GM18858 (cell line): ENCODE measurements around the gene LIN54.
"Not testable (repeated sequence)": the region's sequence is repeated elsewhere in the genome, so short reads cannot be mapped to it uniquely, and the experiment has no call there.

Experiments used
- ATAC-seq: cut with Tn5 transposase; IDR thresholded peaks from one replicate; pipeline ENCODE4 v1.9.1; 2021; ENCODE audit not compliant: unreplicated experiment

The LIN54 gene

DNA sequence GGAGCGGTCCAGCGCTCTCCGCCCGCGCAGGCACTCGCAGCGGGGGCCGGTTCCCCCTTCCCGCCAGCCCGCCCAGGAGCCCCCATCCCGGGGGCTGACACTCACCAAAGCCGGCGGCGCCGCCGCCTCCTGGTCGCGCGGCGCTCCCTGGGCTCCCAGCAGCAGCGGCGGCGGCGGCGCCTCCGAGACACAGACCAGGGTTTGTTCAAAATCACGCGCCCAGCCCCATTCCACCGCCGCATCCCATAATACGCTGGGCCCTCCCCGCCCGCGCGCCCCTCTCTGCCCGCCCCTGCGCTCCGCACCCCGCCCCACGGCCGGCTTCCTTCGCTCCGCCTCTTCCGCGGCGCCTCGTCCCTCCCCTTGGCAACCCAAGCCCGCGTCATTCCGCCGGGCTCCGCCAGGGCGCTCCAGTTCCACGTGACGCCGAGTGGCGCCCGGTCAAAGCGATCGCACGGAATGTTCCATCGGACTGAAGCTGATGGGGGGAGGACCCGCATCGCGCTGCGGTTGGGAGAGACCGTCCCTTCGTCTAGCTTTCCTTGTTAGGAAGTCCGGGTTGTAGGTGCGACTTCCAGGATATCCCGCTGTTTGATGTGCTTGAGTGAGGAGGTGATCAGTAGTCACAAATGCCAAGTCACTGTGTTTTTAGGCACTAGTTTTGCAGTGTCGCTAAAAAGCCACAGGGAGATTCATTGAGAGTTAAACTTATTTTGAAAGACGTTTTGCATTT is 2.2 kb upstream of the LIN54 start:
- peak; percentile 71 for ATAC-seq

DNA sequence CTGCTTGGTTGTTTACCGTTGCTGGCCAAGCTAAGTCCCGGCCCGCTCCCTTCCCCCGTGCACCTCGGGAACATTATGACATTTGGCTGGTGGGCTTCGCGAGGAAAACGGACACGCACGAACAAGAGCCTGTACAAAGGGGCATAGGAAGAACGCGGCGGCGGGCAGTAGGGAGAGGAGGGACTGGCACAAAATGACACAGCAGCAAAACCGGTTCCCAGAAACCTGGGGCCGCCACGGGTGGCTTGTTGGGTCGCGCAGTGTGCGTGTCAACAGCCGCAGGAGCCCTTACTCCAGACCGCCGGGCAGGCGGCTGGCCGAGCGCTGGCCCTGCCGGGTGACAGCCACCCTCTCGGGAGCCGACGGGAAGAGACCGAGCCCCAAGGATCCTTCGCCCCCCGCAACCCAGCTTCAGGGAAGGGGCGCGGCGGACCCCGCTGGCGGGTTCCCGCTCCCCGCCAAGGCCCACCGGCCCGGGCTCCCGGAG is 1.6 kb upstream of the LIN54 start:
- peak; percentile 6 for ATAC-seq

DNA sequence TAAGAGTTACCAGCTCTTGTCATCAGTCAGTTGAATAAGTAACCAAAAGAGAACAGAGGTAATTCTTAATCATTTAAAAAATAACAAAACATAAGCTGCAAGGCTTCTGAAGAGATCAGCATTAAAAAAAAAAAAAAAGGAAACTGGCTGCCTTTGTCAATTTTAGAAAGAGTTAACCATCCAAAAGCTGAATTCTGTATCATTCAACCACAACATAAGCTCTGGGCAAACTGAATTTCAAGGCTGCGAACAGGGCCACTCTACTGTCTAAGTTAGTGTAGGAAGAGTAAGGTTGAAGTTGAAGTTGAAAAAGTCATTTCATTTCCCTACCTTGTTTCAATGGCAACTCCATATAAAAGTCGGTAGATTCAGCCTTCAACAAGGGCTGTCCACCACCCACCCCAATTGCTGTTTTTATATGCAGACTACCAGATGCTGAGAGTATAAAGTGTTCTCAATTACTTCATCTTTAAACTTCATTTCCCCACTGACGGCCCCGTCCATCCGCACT is 1.1 kb upstream of the LIN54 start:
- ATAC-seq: no peak

DNA sequence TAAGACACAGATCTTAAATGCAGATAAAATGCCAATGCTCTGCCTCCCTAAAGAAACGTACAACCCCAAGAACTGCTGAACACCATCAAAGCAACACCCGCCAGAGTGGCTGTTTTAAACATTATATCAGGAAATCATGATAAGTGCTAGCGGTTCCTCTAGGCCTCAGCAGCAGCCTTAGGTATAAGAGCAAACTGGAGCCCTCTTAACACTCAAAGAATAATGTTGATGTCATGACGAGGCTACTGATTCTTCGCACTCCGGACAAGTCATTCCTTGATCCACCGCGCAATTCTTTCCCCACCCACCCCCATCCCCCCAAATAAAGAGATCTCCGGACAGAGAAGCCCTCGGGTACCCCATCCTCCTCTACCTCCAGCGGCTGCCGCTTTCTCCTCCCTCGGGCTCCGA is 507 bp downstream of the LIN54 start:
- no peak for ATAC-seq

DNA sequence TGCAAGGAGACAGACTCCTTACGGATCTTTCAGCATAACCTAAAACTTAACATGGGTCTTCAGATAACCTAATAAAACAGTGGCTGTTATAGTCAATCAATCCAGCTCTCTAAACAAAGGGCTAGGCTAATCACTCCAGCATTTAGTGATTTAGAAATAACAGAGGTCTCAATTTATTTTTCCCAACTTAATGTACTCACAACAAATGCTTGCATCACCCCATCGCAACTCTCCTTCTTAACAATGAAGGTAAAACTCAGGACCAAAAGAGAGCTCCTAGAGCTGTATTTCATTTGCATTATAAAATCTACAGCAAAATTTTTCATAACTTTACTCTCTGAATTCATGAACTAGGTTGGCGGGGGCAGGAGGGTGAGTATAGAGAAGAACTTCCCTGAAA is 1.1 kb downstream of the LIN54 start:
- no peak for ATAC-seq

DNA sequence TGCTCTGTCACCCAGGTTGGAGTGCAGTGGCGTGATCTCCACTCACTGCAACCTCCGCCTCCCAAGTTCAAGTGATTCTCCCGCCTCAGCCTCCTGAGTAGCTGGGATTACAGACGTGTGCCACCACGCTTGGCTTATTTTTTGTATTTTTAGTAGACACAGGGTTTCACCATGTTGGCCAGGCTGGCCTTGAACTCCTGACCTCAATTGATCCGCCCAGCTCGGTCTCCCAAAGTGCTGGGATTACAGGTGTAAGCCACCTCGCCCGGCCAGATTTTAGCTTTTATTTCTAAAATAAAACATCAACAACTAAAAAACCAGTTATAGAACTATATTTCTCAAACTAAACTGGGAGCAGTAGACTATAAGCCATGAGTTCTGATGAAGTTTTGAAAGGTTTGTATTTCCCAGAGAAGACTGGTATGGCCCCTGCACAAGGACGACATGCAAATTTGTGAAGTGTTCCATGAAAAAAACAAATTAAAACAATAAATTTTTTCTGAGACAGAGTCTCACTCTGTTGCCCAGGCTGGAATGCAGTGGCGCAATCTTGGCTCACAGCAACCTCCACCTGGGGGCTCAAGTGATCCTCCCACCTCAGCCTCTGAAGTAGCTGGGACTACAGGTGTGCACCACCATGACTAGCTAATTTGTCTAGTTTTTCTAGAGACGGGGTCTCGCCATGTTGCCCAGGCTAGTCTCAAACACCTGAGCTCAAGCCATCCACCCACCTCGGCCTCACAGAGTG is 7.4 kb downstream of the LIN54 start:
- not testable (repeated sequence) for ATAC-seq

DNA sequence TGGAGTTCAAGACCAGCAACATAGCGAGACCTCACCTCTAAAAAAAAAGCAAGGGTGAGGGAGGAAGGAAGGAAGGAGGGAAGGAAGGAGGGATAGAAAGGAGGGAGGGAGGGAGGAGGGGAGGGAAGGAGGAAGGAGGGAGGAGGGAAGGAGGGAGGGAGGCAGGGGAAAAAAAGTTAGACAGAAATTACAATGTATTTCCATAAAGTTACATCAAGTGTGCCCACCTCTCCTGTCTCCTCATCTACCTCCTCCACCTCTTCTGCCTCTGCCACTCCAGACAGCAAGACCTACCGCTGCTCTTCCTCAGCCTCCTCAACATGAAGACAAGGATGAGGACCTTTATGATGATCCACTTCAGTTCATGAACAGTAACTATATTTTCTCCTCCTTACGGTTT is 8.3 kb downstream of the LIN54 start:
- no peak for ATAC-seq

DNA sequence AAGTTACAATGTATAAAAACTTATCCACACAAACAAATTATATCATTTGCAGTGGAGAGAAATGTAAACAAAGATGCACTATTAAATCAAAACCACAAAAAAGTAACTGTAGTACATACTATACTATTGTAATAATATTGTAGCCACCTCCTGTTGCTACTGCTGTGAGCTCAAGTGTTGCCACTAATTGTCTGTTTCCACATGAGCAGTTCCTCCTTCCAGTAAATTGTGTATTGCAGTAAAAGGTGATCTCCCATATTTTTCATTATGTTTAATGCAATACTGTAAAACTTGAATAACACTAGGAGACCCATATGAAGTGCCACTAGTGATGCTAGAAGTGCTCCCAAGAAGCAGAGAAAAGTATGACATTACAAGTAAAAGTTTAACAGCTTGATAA is 11.7 kb downstream of the LIN54 start:
- ATAC-seq: no peak

DNA sequence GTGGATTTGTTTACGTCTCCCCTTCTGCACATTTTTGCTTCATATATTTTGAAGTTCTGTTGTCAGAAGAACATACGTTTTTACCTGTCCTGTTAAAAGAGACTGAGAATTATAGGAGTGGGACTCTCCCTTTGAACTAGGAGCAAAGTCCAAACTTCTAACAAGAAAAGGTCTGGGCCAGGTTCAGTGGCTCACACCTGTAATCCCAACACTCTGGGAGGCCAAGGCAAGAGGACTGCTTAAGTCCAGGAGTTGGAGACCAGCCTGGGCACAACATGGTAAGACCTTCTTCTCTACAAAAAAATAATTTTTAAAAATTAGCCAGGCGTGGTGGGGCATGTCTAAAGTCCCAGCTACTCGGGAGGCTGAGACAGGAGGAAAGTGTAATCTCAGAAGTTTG is 15.8 kb downstream of the LIN54 start:
- no peak for ATAC-seq

DNA sequence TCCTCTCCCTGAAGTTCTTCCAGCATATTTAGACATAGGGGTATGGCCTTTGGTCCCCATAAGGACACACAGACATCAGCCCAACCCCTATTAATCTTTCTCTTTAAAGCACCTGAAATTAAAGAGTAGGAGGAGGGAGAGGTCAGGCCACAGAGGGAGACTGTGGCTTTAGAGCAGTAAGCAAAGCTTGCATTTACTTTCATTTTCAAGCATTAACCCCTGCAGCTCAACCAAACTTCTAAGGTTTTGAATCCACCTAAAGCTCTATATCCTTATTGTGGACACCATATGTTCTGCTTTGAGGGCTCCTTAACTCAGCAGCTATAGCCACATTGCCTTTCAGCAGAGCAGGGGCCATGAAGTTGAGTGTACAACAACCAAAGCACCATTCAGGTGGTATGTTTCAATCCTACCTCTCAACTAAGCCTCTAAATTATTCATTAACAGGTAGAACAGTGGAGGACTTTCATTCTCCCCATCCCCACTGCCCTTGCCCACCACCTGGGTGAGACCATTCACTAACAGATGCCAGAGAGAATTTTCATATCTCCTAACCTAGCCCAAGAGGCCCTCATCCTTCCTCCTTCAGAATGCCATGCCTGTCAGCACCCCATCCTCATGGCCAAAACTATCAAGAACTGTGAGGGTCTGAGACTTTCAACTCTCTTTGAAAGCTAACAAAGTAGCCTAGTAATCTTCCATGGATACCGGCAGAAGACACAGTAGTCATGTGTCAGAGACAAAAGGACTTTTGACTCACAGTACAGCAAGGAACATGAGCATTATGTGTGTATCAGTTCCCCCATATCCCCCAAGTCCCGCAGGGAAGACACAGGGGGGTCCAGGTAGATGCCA is 20.8 kb downstream of the LIN54 start:
- peak; percentile 91 for ATAC-seq

DNA sequence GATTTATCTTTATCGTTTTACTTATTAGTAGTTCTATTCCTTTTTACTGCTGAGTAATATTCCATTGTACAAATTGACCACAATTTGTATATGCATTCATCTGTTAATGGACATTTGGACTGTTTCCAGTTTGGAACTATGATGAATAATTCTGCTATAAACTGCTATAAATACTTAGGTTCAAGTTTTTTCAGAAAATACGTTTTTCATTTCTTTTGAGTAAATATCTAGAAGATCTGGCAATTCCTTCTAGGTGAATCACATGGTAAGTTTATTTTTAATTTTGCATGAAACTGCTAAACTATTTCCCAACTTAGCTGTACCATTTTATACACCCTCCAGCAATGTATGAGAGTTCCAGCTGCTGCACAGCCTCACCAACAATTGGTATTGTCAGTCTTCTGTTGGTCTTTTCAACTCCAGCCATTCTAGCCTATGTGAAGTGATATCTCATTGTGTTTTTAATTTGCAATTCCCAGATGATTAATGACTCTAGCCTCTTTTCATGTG is 22.2 kb downstream of the LIN54 start:
- no peak for ATAC-seq

DNA sequence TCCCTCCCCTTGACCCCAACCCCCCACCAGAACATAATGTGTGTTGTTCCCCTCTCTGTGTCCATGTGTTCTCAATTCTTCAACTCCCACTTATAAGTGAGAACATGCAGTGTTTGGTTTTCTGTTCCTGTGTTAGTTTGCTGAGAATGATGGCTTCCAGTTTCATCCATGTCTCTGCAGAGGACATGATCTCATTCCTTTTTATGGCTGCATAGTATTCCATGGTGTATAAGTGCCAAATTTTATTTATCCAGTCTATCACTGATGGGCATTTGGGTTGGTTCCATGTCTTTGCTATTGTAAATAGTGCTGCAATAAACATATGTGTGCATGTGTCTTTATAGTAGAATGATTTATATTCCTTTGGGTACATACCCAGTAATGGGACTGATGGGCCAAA is 23.1 kb downstream of the LIN54 start:
- ATAC-seq: not testable (repeated sequence)

DNA sequence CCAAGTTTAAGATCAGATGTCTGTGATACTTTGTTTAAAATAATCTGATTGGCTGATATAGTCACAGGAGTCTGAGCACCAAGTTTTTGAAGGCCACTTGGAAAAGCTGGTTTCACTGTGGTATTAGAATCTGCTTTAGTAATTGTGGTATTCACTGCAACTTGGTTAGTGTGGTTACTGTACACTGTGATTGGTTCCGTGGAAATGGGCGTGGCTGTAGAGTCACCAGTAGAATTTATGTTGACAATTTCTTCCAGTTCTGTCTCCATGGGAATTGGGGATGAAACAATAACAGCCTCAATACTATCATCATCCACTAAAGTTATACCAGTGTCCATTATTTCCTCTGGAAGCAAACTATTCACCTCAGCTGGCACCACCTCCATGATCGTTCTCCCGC is 26.2 kb downstream of the LIN54 start:
- no peak for ATAC-seq

DNA sequence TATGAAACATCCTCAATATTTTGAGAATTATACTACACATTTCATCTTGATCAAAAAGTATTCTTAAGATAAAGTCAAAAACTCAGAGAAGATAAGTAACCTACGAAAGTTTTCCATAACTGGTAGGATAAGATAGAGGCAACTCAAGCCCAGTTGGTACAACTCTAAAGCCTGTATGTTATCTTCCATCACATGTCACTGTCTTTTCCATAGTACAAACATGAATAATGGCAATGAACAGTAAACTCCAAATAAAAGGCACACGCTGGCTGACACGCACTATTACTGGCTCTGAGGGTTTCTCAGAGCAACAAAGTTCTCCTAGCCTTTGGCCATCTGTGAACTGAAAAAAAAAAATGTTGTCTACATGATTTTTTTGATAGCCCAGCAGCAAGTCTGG is 27.2 kb downstream of the LIN54 start:
- ATAC-seq: no peak

DNA sequence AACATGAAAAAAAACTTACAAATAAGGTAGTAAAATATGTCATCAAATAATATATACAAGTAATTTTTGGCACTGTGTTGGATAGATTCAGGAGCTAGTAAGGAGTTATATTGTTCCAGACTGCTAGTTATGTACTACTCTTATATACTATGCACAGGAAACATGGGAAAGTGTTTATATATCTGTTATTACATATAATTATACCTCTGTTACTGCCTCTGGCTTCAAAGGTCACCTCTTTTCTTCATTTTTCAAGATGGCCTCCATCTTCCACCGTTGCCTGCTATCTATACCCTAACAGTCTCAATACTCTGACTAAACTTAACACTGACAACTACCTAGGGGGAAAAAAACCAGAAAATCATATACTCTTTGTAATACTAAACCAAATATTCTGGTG is 29.5 kb downstream of the LIN54 start:
- ATAC-seq: no peak

DNA sequence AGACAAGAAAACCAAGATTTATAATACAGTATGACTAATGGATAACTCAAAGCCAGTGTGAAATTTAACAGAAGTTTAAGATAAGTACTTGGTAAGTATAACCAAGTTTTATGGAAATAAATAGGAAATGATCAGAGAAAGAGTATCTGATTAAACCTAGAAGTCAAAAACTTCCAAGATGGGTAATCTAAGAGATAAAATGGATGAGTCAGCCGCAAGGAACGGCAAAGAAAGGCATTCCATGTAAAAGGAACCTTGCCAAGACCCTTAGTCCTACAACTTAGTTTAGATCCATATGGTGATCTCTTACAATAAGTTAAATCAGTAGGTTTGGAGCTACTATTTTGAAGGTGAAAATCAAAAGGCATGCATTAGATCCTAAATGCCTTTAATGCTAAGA is 34.8 kb downstream of the LIN54 start:
- no peak for ATAC-seq

DNA sequence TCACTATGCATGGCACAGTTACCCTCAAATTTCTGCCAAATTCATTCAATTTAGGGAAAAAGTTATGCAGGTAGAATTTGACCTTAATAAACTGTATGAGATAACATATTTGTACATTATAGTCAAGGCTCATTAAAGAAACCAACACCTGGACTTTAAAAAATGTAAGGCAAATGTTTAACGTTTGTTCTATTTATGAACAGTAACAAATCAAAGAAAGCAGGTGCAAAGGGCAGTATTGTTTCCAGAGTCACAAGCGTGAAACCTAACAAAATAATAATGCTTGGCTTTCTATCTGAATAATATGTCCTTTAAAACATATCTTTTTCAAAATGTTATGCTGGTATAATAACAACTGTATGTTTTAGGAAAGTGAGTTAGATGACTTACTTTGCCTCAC is 41.2 kb downstream of the LIN54 start:
- no peak for ATAC-seq

DNA sequence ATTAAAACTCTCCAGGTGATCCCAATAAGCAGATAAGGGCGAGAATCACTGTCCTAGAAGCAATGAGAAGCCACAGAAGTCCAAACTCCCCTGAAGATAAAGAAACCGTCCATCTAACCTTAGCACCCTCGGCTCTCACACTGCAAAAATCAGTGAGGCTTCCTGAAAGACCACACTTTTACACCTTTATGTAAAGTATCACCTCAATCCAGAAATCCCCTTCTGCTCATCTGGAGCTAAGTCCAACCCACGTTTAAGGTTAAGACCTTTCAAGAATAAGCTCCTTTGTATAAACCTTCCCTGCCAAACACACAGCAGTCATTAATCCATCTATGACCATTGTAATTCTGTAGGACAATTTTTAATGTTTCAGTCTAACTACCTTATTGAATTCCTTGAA is 41.7 kb downstream of the LIN54 start:
- peak; percentile 60 for ATAC-seq

DNA sequence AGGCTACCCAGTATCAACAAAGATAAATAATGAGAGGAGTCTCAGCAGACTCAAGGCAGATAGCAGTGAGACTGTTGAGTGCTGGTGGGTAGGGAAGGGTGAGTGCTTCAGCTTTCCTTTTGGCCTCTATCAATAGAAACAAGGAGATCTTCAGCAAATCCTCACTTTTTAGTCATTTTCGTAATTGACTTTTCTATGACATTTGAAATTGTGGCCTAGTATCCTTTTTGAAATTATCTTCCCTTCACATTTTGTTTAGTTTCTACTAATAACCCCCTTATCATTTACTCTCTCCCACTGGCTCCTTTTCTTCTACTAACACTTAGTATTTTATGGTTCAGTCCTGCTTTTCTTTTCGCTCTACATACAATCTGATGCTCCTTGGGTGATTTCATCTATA is 44.9 kb downstream of the LIN54 start:
- no peak for ATAC-seq

DNA sequence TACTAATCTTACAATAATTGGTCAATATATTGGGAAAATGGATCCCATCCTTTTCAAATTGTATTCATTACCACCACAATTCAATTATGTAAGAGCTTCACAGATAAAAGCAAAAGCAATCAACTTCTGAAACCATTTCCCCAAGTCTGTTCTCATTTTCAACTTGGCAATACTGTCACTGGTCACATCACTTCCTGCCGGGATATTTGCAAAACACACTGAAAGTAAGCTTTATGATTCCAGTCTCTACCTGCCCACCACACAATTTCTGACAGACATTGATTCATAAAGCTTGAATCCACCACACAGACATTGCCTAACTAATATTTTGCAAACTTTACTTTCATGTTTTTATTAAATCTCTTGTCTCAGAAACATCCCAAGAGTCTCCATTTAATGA is 53.6 kb downstream of the LIN54 start:
- no peak for ATAC-seq

DNA sequence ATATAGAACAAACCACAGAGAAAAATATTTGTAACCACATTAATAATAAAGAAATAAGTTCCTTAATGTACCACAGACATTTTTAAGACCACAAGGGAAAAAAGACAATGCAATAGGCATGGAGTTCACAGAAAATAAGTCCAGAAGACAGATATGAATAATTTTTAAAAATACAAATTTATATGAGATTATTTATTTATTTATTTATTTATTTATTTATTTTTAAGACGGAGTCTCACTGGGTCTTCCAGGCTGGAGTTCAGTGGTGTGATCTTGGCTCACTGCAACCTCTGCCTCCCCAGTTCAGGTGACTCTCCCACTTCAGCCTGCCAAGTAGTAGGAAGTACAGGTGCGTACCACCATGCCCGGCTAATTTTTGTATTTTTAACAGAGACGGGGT is 56.4 kb downstream of the LIN54 start:
- no peak for ATAC-seq
